Stomach (tissue), 9 donors: Measurements from ENCODE around the gene DDX50. TPM values are rescaled to one million over a fixed set of nuclear protein-coding genes. Genes with fewer than 3 reads are reported as not detected.
"Not testable (repeated sequence)": the region's sequence is repeated elsewhere in the genome, so short reads cannot be mapped to it uniquely, and the experiment has no call there.

Source experiments
- DNase-seq, 2 donors: peaks; one replicate each; pipeline versions ENCODE4 v3.0.0 to v3.0.0-alpha.2; 2013 to 2019
- H3K27ac ChIP-seq, 5 donors: fragments of 200-600 bp in 4 of 5; sonication (generic) in 4 of 5; one replicate each; pipeline ENCODE4 v1.5.1; 2013 to 2019; ENCODE audit warnings: mild to moderate bottlenecking in 1 of 5, moderate library complexity in 1 of 5
- H3K27me3 ChIP-seq, 3 donors: fragments of 200-600 bp; sonication (generic); one replicate each; pipeline ENCODE4 v1.5.1; 2017 to 2019; ENCODE audit warnings: mixed run types in 1 of 3
- H3K36me3 ChIP-seq, 4 donors: fragments of 200-600 bp; sonication (generic); 1 replicate in 3 of 4; 2 replicates in 1 of 4; pipeline ENCODE4 v1.5.1; 2016 to 2019
- H3K4me1 ChIP-seq, 4 donors: fragments of 200-600 bp; sonication (generic); one replicate each; pipeline ENCODE4 v1.5.1; 2016 to 2019
- H3K4me3 ChIP-seq, 4 donors: fragments of 200-600 bp; sonication (generic) in 3 of 4; one replicate each; pipeline ENCODE4 v1.5.1; 2016 to 2019; ENCODE audit warnings: mild to moderate bottlenecking in 1 of 4
- H3K9me3 ChIP-seq, 4 donors: fragments of 200-600 bp; sonication (generic); one replicate each; pipeline ENCODE4 v1.5.1; 2016 to 2019
- EP300 ChIP-seq: sonication (generic); formaldehyde crosslinking; IDR thresholded peaks from one replicate; pipeline ENCODE4 v1.6.1; 2017; ENCODE audit warnings: antibody characterized with exemption
- POLR2A ChIP-seq, 4 donors: fragments of 450-650 bp; IDR thresholded peaks; one replicate each; pipeline ENCODE4 v1.6.1; 2016; ENCODE audit warnings: antibody characterized with exemption in 4 of 4, control low read depth in 2 of 4, mild to moderate bottlenecking in 1 of 4, moderate library complexity in 1 of 4
- POLR2AphosphoS5 ChIP-seq, 3 donors: sonication (generic); formaldehyde crosslinking; IDR thresholded peaks; one replicate each; pipeline ENCODE4 v1.6.1; 2016; ENCODE audit warnings: antibody characterized with exemption in 3 of 3
- WGBS, 5 donors: extraction: QIAGEN DNeasy Blood & Tissue Kit in 3 of 5; methylation state at CpG; one replicate each; pipeline versions ENCODE4 v1.1.5 to v1.1.7; 2013 to 2018; 5-methylcytosine and 5-hydroxymethylcytosine counted together
- intact Hi-C: fragments of 100-400 bp; cut with DNase I; formaldehyde crosslinking; loops from one replicate; pipeline ENCODE4 v1.15.1; 2023; ENCODE audit warnings: low total_unique reads
- polyA plus RNA-seq, 3 donors: library from polyadenylated mRNA; stranded (reverse); fragments of 200-250 nt; gene quantifications; one replicate each; pipeline ENCODE4 v1.2.3, GENCODE V29; 2013
- total RNA-seq, 5 donors: library from RNA; depleted of rRNA; stranded (reverse); fragments of >200 nt; gene quantifications; one replicate each; pipeline versions ENCODE4 v1.1.0 to v1.2.3, GENCODE V29; 2014 to 2016
- TF ChIP-seq, protein P1 (sequence below), 7 experiments: fragments of 450-650 bp in 4 of 7; fragments of 200-600 bp in 3 of 7; sonication (generic) in 3 of 7; IDR thresholded peaks; one replicate each; pipeline ENCODE4 v1.5.1; 2016 to 2019; ENCODE audit warnings: antibody characterized with exemption in 7 of 7, control low read depth in 2 of 7, mild to moderate bottlenecking in 1 of 7
- donor health status: healthy with polysubstance abuse.
- donor health status: Bipolar disorder and iron deficiency.
- donor health status: healthy.

Gene DDX50
- total and polyA plus RNA-seq, 8 donors, result 9.3 to 102 (median 29.0) TPM

DNA sequence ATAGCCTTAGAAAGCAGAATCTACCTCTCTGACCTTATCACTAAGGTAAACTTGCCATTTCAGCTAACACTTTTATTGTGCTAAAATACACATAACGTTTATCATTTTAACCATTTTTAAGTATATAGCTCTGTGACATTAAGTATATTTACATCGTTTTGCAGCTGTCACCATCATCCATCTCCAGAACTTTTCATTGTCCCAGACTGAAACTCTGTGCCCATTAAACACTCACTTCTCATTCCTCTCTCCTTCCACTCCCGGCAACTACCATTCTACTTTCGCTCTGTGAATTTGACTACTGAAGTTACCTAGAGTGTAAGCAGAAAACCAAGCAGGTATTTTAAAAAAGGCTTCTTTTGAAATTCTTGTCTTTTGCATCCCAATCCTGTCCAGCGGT lies 1.3 kb downstream of the DDX50 start:
- peak overlapping the region in 1 of 5 donors; percentile 100 for H3K27ac ChIP-seq
- H3K27me3 ChIP-seq, result no peaks in the 10 kb centered on the region
- intact Hi-C loops, result no loop called here
- H3K4me3 ChIP-seq, result peak overlapping the region in 2 of 4 donors; percentile 72 to 80
- peaks cover 17 to 46% (median 30%) of the 10 kb centered on the region in 4 donors for H3K4me1 ChIP-seq
- TF ChIP-seq, protein P1, sequence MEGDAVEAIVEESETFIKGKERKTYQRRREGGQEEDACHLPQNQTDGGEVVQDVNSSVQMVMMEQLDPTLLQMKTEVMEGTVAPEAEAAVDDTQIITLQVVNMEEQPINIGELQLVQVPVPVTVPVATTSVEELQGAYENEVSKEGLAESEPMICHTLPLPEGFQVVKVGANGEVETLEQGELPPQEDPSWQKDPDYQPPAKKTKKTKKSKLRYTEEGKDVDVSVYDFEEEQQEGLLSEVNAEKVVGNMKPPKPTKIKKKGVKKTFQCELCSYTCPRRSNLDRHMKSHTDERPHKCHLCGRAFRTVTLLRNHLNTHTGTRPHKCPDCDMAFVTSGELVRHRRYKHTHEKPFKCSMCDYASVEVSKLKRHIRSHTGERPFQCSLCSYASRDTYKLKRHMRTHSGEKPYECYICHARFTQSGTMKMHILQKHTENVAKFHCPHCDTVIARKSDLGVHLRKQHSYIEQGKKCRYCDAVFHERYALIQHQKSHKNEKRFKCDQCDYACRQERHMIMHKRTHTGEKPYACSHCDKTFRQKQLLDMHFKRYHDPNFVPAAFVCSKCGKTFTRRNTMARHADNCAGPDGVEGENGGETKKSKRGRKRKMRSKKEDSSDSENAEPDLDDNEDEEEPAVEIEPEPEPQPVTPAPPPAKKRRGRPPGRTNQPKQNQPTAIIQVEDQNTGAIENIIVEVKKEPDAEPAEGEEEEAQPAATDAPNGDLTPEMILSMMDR (IDR thresholded peaks at IDR 0.05), result no peak
- no peak for TF ChIP-seq EP300
- no peak for TF ChIP-seq POLR2AphosphoS5 (IDR thresholded peaks at IDR 0.05)
- no peak for TF ChIP-seq POLR2A (IDR thresholded peaks at IDR 0.05)
- 40 to 53% (median 46%) methylated on average over 5 of the region's 5 CpGs for WGBS, 5 donors
- DNase-seq, result no peak
- H3K9me3 ChIP-seq, result no peaks in the 10 kb centered on the region
- H3K36me3 ChIP-seq, result peaks cover 2 to 10% (median 9%) of the 10 kb centered on the region in 4 donors

- H3K9me3 ChIP-seq, result no peaks in the 10 kb centered on the region
- no peak overlapping the region for H3K4me3 ChIP-seq
- H3K27ac ChIP-seq, result no peak overlapping the region
- peaks cover 0 to 75% (median 62%) of the 10 kb centered on the region in 4 donors for H3K36me3 ChIP-seq
- DNase-seq, result no peak
- no peak for TF ChIP-seq POLR2AphosphoS5 (IDR thresholded peaks at IDR 0.05)
- TF ChIP-seq, protein P1 (IDR thresholded peaks at IDR 0.05), result no peak
- no peak for TF ChIP-seq POLR2A (IDR thresholded peaks at IDR 0.05)
- TF ChIP-seq EP300, result no peak
- intact Hi-C loops, result no loop called here
- no peaks in the 10 kb centered on the region for H3K27me3 ChIP-seq
- H3K4me1 ChIP-seq, result peaks cover 0 to 7% (median 3%) of the 10 kb centered on the region in 4 donors
These were observed 23.5 kb downstream of the DDX50 start for GRCh38 chr10:68924593-68924992.

- intact Hi-C loops, result no loop called here
These were observed 24.4 kb downstream of the DDX50 start for GRCh38 chr10:68925489-68925888.

GRCh38 chr10:68929157-68929556 lies 28.0 kb downstream of the DDX50 start:
- H3K9me3 ChIP-seq, intact Hi-C loops, H3K4me1 ChIP-seq, H3K4me3 ChIP-seq, H3K27me3 ChIP-seq, H3K27ac ChIP-seq, DNase-seq: not testable (repeated sequence)
- H3K36me3 ChIP-seq, result peaks cover 3 to 77% (median 66%) of the 10 kb centered on the region in 4 donors
- WGBS, 5 donors, result 91 to 98% (median 96%) methylated on average over 2 of the region's 2 CpGs

More at GRCh38 chr10:68925489-68925888, 24.4 kb downstream of the DDX50 start:
- H3K27ac ChIP-seq, result no peak overlapping the region
- no peaks in the 10 kb centered on the region for H3K9me3 ChIP-seq
- peaks cover 0 to 75% (median 62%) of the 10 kb centered on the region in 4 donors for H3K36me3 ChIP-seq
- H3K4me1 ChIP-seq, result peaks cover 0 to 7% (median 3%) of the 10 kb centered on the region in 4 donors
- H3K27me3 ChIP-seq, result no peaks in the 10 kb centered on the region
- TF ChIP-seq, protein P1 (IDR thresholded peaks at IDR 0.05), result no peak
- TF ChIP-seq POLR2A (IDR thresholded peaks at IDR 0.05) (no peak), POLR2AphosphoS5 (IDR thresholded peaks at IDR 0.05) (no peak), EP300 (no peak)
- 92 to 98% (median 94%) methylated on average over 4 of the region's 4 CpGs for WGBS, 5 donors
- DNase-seq, result no peak
- no peak overlapping the region for H3K4me3 ChIP-seq

- intact Hi-C loops, H3K9me3 ChIP-seq, H3K4me3 ChIP-seq: not testable (repeated sequence)
These were observed 28.8 kb downstream of the DDX50 start for GRCh38 chr10:68929888-68930287.

GRCh38 chr10:68932860-68933259 lies 31.7 kb downstream of the DDX50 start:
- DNase-seq, H3K4me1 ChIP-seq, H3K27ac ChIP-seq, H3K27me3 ChIP-seq, intact Hi-C loops, H3K9me3 ChIP-seq, H3K4me3 ChIP-seq: not testable (repeated sequence)
- WGBS, 5 donors, result 80 to 97% (median 94%) methylated on average over 3 of the region's 3 CpGs
- peaks cover 6 to 92% (median 89%) of the 10 kb centered on the region in 4 donors for H3K36me3 ChIP-seq

More at GRCh38 chr10:68929888-68930287, 28.8 kb downstream of the DDX50 start:
- not testable (repeated sequence) for DNase-seq, H3K4me1 ChIP-seq, H3K27ac ChIP-seq, H3K27me3 ChIP-seq
- 96 to 99% (median 98%) methylated on average over 8 of the region's 8 CpGs for WGBS, 5 donors
- peaks cover 3 to 84% (median 73%) of the 10 kb centered on the region in 4 donors for H3K36me3 ChIP-seq
